Endothelial cell of umbilical vein (primary cell): ENCODE results near the gene SDHB. TPM values are rescaled to one million over a fixed set of nuclear protein-coding genes. Genes with fewer than 3 reads are reported as not detected.

Experiments used
- BruUV-seq: library from RNA; stranded (reverse); fragments of 400-500 nt; replicated peaks from 2 replicates; lab custom pipeline; 2021; lab: Mats Ljungman, UMichigan
- CTCF ChIA-PET: fragments of 300-600, 350-600 bp; sonication (Branson Sonifier 250); formaldehyde crosslinking; loops from one replicate; lab custom pipeline; 2021; ENCODE audit warnings: antibody characterized with exemption, inconsistent platforms; lab: Charles Lee
- POLR2A ChIA-PET: fragments of 300-600, 350-600 bp; sonication (Branson Sonifier 250); formaldehyde crosslinking; loops from one replicate; lab custom pipeline; 2021; ENCODE audit warnings: antibody characterized with exemption, inconsistent platforms; lab: Charles Lee
- DNase-seq: peaks from one replicate; pipeline ENCODE4 v3.0.0-alpha.2; 2011; ENCODE audit warnings: low read depth, low spot score
- FAIRE-seq: peaks from 2 replicates; lab custom pipeline; 2011; peaks lifted over from hg19 to GRCh38; lab: Jason Lieb, UNC
- H2AFZ ChIP-seq: 2 replicates; pipeline ENCODE4 v1.6.0; 2012; ENCODE audit warnings: low read depth, low read length, control low read depth, inconsistent platforms
- H3K27ac ChIP-seq: 2 replicates; pipeline ENCODE4 v1.5.1; 2011; ENCODE audit warnings: low read depth, mild to moderate bottlenecking, control low read depth, low read length, moderate library complexity; ENCODE audit not compliant: insufficient read depth
- H3K27me3 ChIP-seq, 2 experiments: 2 replicates each; pipeline versions ENCODE4 v1.6.0 to v1.6.1; 2011; ENCODE audit warnings: low read length in 2 of 2, mixed read lengths in 1 of 2; ENCODE audit not compliant: control insufficient read depth in 2 of 2, insufficient read depth in 2 of 2
- H3K36me3 ChIP-seq, 2 experiments: 2 replicates in 1 of 2; 3 replicates in 1 of 2; pipeline ENCODE4 v1.5.1; 2011; ENCODE audit warnings: low read length in 2 of 2, mild to moderate bottlenecking in 1 of 2, moderate library complexity in 1 of 2; ENCODE audit not compliant: control insufficient read depth in 2 of 2, insufficient read depth in 2 of 2; ENCODE audit errors: extremely low read depth in 1 of 2
- H3K4me1 ChIP-seq: 3 replicates; pipeline ENCODE4 v1.5.1; 2011; ENCODE audit warnings: mild to moderate bottlenecking, low read length; ENCODE audit not compliant: control insufficient read depth, insufficient read depth; ENCODE audit errors: extremely low read depth
- H3K4me2 ChIP-seq: 2 replicates; pipeline ENCODE4 v1.6.1; 2011; ENCODE audit warnings: low read length, control low read depth, mixed read lengths; ENCODE audit not compliant: insufficient read depth
- H3K4me3 ChIP-seq, 3 experiments: fragments of 200-600 bp in 1 of 3; sonication (generic), shearing (Covaris generic) in 1 of 3; replicated peaks in 1 of 3; 2 replicates each; pipeline ENCODE4 v1.5.1; 2011 to 2016; ENCODE audit warnings: control low read depth in 3 of 3, low read length in 3 of 3, mild to moderate bottlenecking in 2 of 3, inconsistent platforms in 1 of 3, low read depth in 1 of 3, moderate library complexity in 1 of 3; ENCODE audit not compliant: insufficient read depth in 1 of 3
- H3K79me2 ChIP-seq: 2 replicates; pipeline ENCODE4 v1.6.0; 2012; ENCODE audit warnings: low read length, inconsistent platforms; ENCODE audit not compliant: control insufficient read depth, insufficient read depth
- H3K9ac ChIP-seq: replicated peaks from 2 replicates; pipeline ENCODE3; 2011; ENCODE audit warnings: low read length, control low read depth; ENCODE audit not compliant: insufficient read depth; ENCODE audit errors: extremely low read depth
- H3K9me1 ChIP-seq: replicated peaks from 3 replicates; pipeline ENCODE4 v1.6.0; 2011; ENCODE audit warnings: mild to moderate bottlenecking, low read length; ENCODE audit not compliant: control insufficient read depth, insufficient read depth; ENCODE audit errors: extremely low read depth
- H3K9me3 ChIP-seq: replicated peaks from 2 replicates; pipeline ENCODE4 v1.5.1; 2012; ENCODE audit warnings: low read length, inconsistent platforms; ENCODE audit not compliant: control insufficient read depth, insufficient read depth
- H4K20me1 ChIP-seq: replicated peaks from 2 replicates; pipeline ENCODE3; 2011; ENCODE audit warnings: mild to moderate bottlenecking, low read length; ENCODE audit not compliant: control insufficient read depth, insufficient read depth; ENCODE audit errors: extremely low read depth
- EZH2 ChIP-seq: IDR thresholded peaks from 2 replicates; pipeline ENCODE4 v1.6.1; 2012; ENCODE audit warnings: borderline replicate concordance, low read depth, mild to moderate bottlenecking, moderate library complexity, low read length, inconsistent platforms; ENCODE audit not compliant: severe bottlenecking
- FOS ChIP-seq: IDR thresholded peaks from 2 replicates; pipeline ENCODE4 v1.6.1; 2011; ENCODE audit warnings: mild to moderate bottlenecking, low read length, moderate library complexity, borderline replicate concordance; ENCODE audit not compliant: insufficient read depth
- GATA2 ChIP-seq: IDR thresholded peaks from 2 replicates; pipeline ENCODE4 v1.7.0; 2011; ENCODE audit warnings: low read depth, mild to moderate bottlenecking, moderate library complexity, mixed read lengths, low read length; ENCODE audit not compliant: insufficient read length, insufficient read depth
- JUN ChIP-seq: IDR thresholded peaks from 2 replicates; pipeline ENCODE4 v1.6.1; 2011; ENCODE audit warnings: borderline replicate concordance, low read depth; ENCODE audit not compliant: insufficient read length, insufficient read depth
- MYC ChIP-seq: IDR thresholded peaks from one replicate; pipeline ENCODE4 v1.6.1; 2011; ENCODE audit warnings: mild to moderate bottlenecking, low read depth, low read length
- POLR2A ChIP-seq: IDR thresholded peaks from 2 replicates; pipeline ENCODE4 v1.6.1; 2012; ENCODE audit warnings: low read depth, mild to moderate bottlenecking, control low read depth, low read length
- POLR2AphosphoS5 ChIP-seq: IDR thresholded peaks from 2 replicates; pipeline ENCODE4 v1.6.1; 2012; ENCODE audit warnings: low read depth, mild to moderate bottlenecking, control low read depth, low read length, moderate library complexity; ENCODE audit not compliant: insufficient read depth
- dilution Hi-C: fragments of 300-500 bp; cut with MboI; formaldehyde crosslinking; loops from one replicate; pipeline ENCODE4 v1.15.0; 2019; ENCODE audit warnings: low sequenced_read_pairs; ENCODE audit not compliant: extremely low pct_ligation_motif_present
- intact Hi-C: fragments of 100-400 bp; cut with micrococcal nuclease; formaldehyde crosslinking; loops from one replicate; pipeline ENCODE4 v1.10.0; 2022
- polyA plus RNA-seq, 4 experiments: library from polyadenylated mRNA; depleted of rRNA in 3 of 4; stranded (reverse) in 3 of 4; unstranded in 1 of 4; fragments of >200 nt; gene quantifications; 2 replicates each; pipeline versions ENCODE4 v1.2.1 to v1.2.3, GENCODE V29; 2011 to 2012; ENCODE audit warnings: missing spikeins in 1 of 4
- total RNA-seq: library from RNA; stranded (reverse); gene quantifications from 2 replicates; pipeline ENCODE4 v1.2.3, GENCODE V29; 2021
- TF ChIP-seq, protein P1 (sequence below), 2 donors: IDR thresholded peaks; 1 replicate in 1 of 2; 2 replicates in 1 of 2; pipeline ENCODE4 v1.5.1; 2011; ENCODE audit warnings: low read length in 2 of 2, mild to moderate bottlenecking in 2 of 2, moderate library complexity in 2 of 2, control low read depth in 1 of 2, inconsistent platforms in 1 of 2, low read depth in 1 of 2; ENCODE audit not compliant: insufficient read depth in 1 of 2; ENCODE audit errors: extremely low read depth in 1 of 2
- TF ChIP-seq, protein P2 (sequence below): IDR thresholded peaks from 2 replicates; pipeline ENCODE4 v1.6.1; 2011; ENCODE audit not compliant: insufficient read depth, insufficient read length

Gene SDHB
- total and polyA plus RNA-seq, 2 donors (not counting 3 experiments of a cell fraction or from before 2014, with no cell fraction given), result 96.2 to 98.1 TPM

DNA sequence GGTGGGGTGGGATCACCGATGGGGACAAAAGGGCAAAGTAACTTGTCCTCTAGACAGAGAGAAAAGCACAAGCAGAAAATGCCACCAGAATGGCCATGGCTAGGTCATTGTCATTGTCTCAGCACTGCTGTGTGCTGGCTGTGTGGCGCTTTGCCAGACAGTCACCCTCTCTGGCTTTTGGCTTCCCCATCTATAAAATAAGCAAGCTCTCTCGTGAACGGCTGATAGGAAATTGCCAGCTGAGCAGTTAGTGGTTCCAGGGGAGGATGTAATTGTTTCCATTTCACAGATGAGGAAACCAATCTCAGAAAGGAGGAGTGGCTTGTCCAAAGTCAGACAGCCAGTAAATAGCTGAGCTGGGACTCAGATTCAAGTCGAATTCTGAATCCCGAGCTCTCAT, 32.9 kb upstream of the SDHB start:
- POLR2A ChIA-PET, result no interaction called here
- Histone ChIP-seq H3K9me3 (no peaks in the 10 kb centered on the region), H2AFZ (no peak overlapping the region), H3K4me2 (no peak overlapping the region), H3K4me1 (no peaks in the 10 kb centered on the region), H3K36me3 (no peaks in the 10 kb centered on the region), H3K27ac (no peak overlapping the region), H3K79me2 (no peaks in the 10 kb centered on the region), H3K27me3 (no peaks in the 10 kb centered on the region), H3K9me1 (no peaks in the 10 kb centered on the region), H3K4me3 (no peak overlapping the region), H3K9ac (no peak overlapping the region), H4K20me1 (no peaks in the 10 kb centered on the region)
- no peak for FAIRE-seq
- no peak for DNase-seq
- TF ChIP-seq POLR2A (no peak), FOS (no peak), JUN (no peak)
- BruUV-seq, result no TSS peak
- CTCF ChIA-PET, result interaction anchor here (1.1 kb wide), 1 partner anchor 26 kb away, joined by 3 read pairs; no protein-coding TSS in a partner anchor
- dilution Hi-C loops (no loop called here), intact Hi-C loops (no loop called here)

DNA sequence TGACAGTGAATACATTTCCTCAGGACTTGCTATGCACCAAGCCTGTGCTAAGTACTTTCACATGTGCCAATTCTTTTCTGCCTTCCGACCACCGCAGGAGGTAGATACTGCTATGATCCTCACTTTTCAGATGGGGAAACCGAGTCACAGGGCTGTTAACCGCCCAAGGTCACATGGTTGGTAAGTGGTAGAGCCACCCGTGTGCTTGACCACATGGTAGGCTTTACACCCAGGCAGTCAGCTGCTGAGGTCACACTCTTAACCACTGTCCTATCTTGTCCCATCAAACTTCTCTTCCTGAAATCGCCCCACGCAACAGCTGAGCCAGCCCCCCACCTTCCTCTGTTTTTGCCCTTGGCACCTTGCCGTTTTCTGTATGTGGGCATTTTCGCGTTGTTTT, 31.0 kb upstream of the SDHB start:
- CTCF ChIA-PET, result no interaction called here
- no peak overlapping the region for H3K4me2 ChIP-seq
- no peaks in the 10 kb centered on the region for H3K9me1 ChIP-seq
- no peaks in the 10 kb centered on the region for H3K36me3 ChIP-seq
- H2AFZ ChIP-seq, result no peak overlapping the region
- H3K9me3 ChIP-seq, result no peaks in the 10 kb centered on the region
- no peaks in the 10 kb centered on the region for H3K27me3 ChIP-seq
- FAIRE-seq (no peak), DNase-seq (no peak)
- no TSS peak for BruUV-seq
- POLR2A ChIA-PET, result no interaction called here
- no peaks in the 10 kb centered on the region for H3K4me1 ChIP-seq
- no peak overlapping the region for H3K9ac ChIP-seq
- H4K20me1 ChIP-seq, result no peaks in the 10 kb centered on the region
- TF ChIP-seq POLR2AphosphoS5, result no peak
- no peak for TF ChIP-seq POLR2A
- no peak for TF ChIP-seq MYC
- TF ChIP-seq, protein P1, sequence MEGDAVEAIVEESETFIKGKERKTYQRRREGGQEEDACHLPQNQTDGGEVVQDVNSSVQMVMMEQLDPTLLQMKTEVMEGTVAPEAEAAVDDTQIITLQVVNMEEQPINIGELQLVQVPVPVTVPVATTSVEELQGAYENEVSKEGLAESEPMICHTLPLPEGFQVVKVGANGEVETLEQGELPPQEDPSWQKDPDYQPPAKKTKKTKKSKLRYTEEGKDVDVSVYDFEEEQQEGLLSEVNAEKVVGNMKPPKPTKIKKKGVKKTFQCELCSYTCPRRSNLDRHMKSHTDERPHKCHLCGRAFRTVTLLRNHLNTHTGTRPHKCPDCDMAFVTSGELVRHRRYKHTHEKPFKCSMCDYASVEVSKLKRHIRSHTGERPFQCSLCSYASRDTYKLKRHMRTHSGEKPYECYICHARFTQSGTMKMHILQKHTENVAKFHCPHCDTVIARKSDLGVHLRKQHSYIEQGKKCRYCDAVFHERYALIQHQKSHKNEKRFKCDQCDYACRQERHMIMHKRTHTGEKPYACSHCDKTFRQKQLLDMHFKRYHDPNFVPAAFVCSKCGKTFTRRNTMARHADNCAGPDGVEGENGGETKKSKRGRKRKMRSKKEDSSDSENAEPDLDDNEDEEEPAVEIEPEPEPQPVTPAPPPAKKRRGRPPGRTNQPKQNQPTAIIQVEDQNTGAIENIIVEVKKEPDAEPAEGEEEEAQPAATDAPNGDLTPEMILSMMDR (IDR thresholded peaks at IDR 0.05; ENCODE audit: extremely low read depth in 1 of 2, insufficient read depth in 1 of 2, low read depth in 1 of 2, low read length in 2 of 2), result no peak
- TF ChIP-seq, protein P2, sequence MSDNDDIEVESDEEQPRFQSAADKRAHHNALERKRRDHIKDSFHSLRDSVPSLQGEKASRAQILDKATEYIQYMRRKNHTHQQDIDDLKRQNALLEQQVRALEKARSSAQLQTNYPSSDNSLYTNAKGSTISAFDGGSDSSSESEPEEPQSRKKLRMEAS, result no peak
- TF ChIP-seq FOS, result no peak
- TF ChIP-seq EZH2, result no peak
- no peak for TF ChIP-seq GATA2
- TF ChIP-seq JUN, result no peak
- no peaks in the 10 kb centered on the region for H3K79me2 ChIP-seq
- dilution Hi-C loops, result no loop called here
- H3K4me3 ChIP-seq, result no peak overlapping the region
- intact Hi-C loops, result no loop called here
- no peak overlapping the region for H3K27ac ChIP-seq
